ENCODE data around the gene MISFA. TPM values are rescaled to one million over a fixed set of nuclear protein-coding genes. Genes with fewer than 3 reads are reported as not detected.

MISFA gene
- 2.2 to 4.6 TPM (median 4.1 TPM) in 3 replicates for total RNA-seq
- long read RNA-seq, partial matches to known transcripts, result 0 of 1 reads
- long read RNA-seq, other reads (novel, unspliced or antisense), result 1 of 1 reads

DNA sequence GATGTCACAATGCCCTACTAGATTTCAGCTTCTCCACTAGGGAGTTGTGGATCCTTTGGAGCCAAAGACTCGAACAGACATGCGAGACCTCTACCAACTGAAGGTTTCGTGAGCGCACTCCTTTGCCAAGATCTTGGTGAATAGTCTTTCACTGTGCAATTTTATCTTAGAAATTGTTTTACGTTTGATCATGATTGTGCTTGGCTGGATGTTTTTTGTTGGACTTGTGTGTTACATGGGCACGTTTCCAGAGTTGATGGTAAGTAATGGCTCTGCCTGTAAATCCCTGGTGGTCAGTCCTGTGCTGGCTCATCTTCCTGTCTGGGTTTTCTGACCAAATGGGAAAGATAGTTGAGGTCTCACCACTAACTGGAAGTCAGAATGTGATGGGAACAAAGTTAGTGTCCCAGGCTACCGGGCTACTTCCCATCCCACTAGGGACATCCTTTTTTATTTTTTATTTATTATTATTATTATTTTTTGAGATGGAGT lies at the start of gene MISFA:
Gene MISFA, plus strand, starts transcription at position 51 of the 492 bp plus-strand sequence. Its CDS starts 140 bp downstream, at position 191.
- Mint-ChIP-seq H3K9me3 (ENCODE audit: low read depth) (no peaks in the 10 kb centered on the region), H3K4me3 (ENCODE audit: unreplicated experiment) (no peak within 1 kb of the TSS), H3K36me3 (ENCODE audit: low read depth) (no peaks in the 10 kb centered on the region), H3K27ac (ENCODE audit: unreplicated experiment) (no peak within 1 kb of the TSS), H3K4me1 (ENCODE audit: low read depth) (peaks cover 12% of the 10 kb centered on the region), H3K27me3 (ENCODE audit: low read depth) (no peaks in the 10 kb centered on the region)
- TF ChIP-seq, protein P1, sequence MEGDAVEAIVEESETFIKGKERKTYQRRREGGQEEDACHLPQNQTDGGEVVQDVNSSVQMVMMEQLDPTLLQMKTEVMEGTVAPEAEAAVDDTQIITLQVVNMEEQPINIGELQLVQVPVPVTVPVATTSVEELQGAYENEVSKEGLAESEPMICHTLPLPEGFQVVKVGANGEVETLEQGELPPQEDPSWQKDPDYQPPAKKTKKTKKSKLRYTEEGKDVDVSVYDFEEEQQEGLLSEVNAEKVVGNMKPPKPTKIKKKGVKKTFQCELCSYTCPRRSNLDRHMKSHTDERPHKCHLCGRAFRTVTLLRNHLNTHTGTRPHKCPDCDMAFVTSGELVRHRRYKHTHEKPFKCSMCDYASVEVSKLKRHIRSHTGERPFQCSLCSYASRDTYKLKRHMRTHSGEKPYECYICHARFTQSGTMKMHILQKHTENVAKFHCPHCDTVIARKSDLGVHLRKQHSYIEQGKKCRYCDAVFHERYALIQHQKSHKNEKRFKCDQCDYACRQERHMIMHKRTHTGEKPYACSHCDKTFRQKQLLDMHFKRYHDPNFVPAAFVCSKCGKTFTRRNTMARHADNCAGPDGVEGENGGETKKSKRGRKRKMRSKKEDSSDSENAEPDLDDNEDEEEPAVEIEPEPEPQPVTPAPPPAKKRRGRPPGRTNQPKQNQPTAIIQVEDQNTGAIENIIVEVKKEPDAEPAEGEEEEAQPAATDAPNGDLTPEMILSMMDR (IDR thresholded peaks at IDR 0.05), result no peak
- no peak for DNase-seq (ENCODE audit: low spot score)

DNA sequence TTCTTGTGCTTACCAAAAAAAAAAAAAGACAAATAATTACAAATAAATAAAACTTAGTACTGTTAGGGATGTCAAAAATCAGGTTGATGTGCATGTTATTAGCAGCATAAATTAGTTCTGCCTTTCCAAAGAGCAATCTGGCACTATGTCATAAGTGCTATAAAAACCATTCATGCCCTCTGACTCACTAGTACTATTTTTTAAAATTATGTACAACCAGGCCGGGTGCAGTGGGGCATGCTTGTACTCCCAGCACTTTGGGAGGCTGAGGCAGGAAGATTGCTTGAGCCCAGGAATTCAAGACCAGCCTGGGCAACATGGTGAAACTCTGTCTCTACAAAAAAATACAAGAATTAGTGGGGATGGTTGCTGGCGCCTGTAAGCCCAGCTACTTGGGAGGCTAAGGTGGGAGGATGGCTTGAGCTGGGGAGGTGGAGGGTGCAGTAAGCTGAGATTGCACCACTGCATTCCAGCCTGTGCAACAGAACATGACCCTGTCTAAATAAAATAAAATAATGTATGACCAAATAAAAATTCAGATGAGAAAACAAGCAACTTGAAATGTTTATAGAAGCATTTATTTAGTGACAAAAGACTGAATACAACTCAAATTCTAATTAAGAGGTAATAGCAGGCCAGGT lies 36.4 kb upstream of the MISFA start:
- TF ChIP-seq, protein P1 (IDR thresholded peaks at IDR 0.05), result no peak
- Mint-ChIP-seq H3K9me3 (ENCODE audit: low read depth) (no peaks in the 10 kb centered on the region), H3K36me3 (ENCODE audit: low read depth) (peaks cover 9% of the 10 kb centered on the region), H3K27me3 (ENCODE audit: low read depth) (no peaks in the 10 kb centered on the region), H3K4me3 (ENCODE audit: unreplicated experiment) (no peak overlapping the region), H3K4me1 (ENCODE audit: low read depth) (peaks cover 17% of the 10 kb centered on the region), H3K27ac (ENCODE audit: unreplicated experiment) (no peak overlapping the region)
- no peak for DNase-seq (ENCODE audit: low spot score)

DNA sequence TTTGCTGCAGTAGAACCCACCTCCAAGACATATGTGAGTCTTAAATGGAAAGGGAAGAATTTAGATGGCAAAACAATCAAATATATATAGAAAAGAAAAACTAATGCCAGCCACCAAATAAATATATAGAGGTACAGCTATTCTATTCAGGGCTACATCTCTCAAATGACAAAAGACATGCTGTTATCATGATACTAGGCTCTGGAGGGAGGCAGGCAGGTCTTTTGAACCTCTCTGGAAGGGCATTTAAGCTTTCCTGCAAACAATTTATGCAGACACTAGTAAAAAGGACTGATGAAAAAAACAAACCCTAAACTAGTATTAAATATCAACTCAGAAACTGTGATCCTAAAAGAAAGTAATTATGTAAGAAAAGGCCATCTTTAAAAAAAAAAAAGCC lies 35.4 kb upstream of the MISFA start:
- H3K4me1 Mint-ChIP-seq (ENCODE audit: low read depth), result peaks cover 19% of the 10 kb centered on the region
- H3K27ac Mint-ChIP-seq (ENCODE audit: unreplicated experiment), result no peak overlapping the region

DNA sequence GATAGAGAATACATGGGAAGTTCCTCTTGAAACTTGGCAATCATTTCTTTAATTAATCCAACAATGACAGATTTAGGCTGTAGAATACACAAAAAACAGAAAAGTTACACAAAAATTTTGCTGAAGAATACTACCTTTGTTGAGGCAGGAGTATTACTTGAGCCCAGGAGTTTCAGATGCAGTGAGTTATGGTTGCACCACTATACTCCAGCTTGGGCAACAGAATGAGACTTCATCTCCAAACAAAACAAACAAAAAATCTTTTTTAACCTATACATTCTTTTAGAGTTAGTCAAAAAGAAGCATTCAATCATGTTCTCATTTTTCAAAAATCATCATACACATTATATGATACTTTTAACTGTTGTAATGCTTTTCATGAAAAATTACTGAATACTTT lies 33.2 kb upstream of the MISFA start:
- Mint-ChIP-seq H3K4me1 (ENCODE audit: low read depth) (peaks cover 19% of the 10 kb centered on the region), H3K4me3 (ENCODE audit: unreplicated experiment) (no peak overlapping the region), H3K27me3 (ENCODE audit: low read depth) (no peaks in the 10 kb centered on the region), H3K36me3 (ENCODE audit: low read depth) (peaks cover 6% of the 10 kb centered on the region), H3K9me3 (ENCODE audit: low read depth) (no peaks in the 10 kb centered on the region), H3K27ac (ENCODE audit: unreplicated experiment) (no peak overlapping the region)
- DNase-seq (ENCODE audit: low spot score), result no peak
- TF ChIP-seq, protein P1 (IDR thresholded peaks at IDR 0.05), result no peak

More for the DNA sequence above, 35.4 kb upstream of the MISFA start:
- no peak overlapping the region for H3K4me3 Mint-ChIP-seq (ENCODE audit: unreplicated experiment)
- no peaks in the 10 kb centered on the region for H3K9me3 Mint-ChIP-seq (ENCODE audit: low read depth)
- TF ChIP-seq, protein P1 (IDR thresholded peaks at IDR 0.05), result no peak
- no peaks in the 10 kb centered on the region for H3K27me3 Mint-ChIP-seq (ENCODE audit: low read depth)
- peaks cover 8% of the 10 kb centered on the region for H3K36me3 Mint-ChIP-seq (ENCODE audit: low read depth)
- no peak for DNase-seq (ENCODE audit: low spot score)

DNA sequence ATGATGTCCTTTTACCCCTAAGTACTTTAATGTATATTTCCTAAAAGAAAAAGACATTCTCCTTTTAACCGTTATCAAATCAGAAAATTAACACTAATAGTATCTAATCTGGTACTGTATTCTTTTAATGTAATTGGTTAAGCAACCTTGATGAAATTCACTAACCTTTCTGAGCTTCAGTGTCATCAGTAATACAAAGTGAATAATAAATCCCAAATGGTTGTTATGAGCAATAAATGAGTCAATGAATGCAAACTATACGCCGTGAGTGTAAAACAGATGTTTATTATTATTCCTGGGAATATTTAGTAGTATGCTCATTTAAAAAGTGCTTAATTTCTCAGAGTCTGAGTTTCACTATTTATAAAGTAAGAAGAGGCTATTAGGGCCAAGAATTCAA lies 32.5 kb upstream of the MISFA start:
- Mint-ChIP-seq H3K36me3 (ENCODE audit: low read depth) (peaks cover 7% of the 10 kb centered on the region), H3K9me3 (ENCODE audit: low read depth) (no peaks in the 10 kb centered on the region), H3K4me3 (ENCODE audit: unreplicated experiment) (no peak overlapping the region), H3K27me3 (ENCODE audit: low read depth) (no peaks in the 10 kb centered on the region), H3K4me1 (ENCODE audit: low read depth) (peaks cover 19% of the 10 kb centered on the region), H3K27ac (ENCODE audit: unreplicated experiment) (no peak overlapping the region)
- TF ChIP-seq, protein P1 (IDR thresholded peaks at IDR 0.05), result no peak
- no peak for DNase-seq (ENCODE audit: low spot score)

All from chondrocyte (in vitro differentiated cells).